K562 (cell line): ENCODE measurements around the gene CEMP1. TPM values are rescaled to one million over a fixed set of nuclear protein-coding genes. Genes with fewer than 3 reads are reported as not detected.

Experiments
- BMI1 ChIP-seq: fragments of 150-350 bp; IDR thresholded peaks from 2 replicates; pipeline ENCODE4 v1.6.1; 2014; ENCODE audit warnings: low read length
- CEBPB ChIP-seq: fragments of 450-650 bp; IDR thresholded peaks from 2 replicates; pipeline ENCODE4 v1.6.1; 2016; ENCODE audit warnings: missing genetic modification characterization, missing compliant biosample characterization
- CREB3L1 ChIP-seq: fragments of 450-650 bp; IDR thresholded peaks from 2 replicates; pipeline ENCODE4 v1.6.1; 2014; ENCODE audit warnings: low read depth, mild to moderate bottlenecking, moderate library complexity, borderline replicate concordance
- ESRRB ChIP-seq: fragments of 250-450 bp; sonication (Bioruptor Pico); IDR thresholded peaks from 2 replicates; pipeline ENCODE4 v1.5.0; 2020; ENCODE audit warnings: mild to moderate bottlenecking, moderate library complexity, borderline replicate concordance
- GATAD2A ChIP-seq: fragments of 450-650 bp; IDR thresholded peaks from 2 replicates; pipeline ENCODE4 v1.6.1; 2017
- ID3 ChIP-seq, 2 experiments: fragments of 250-450 bp in 1 of 2; fragments of 450-650 bp in 1 of 2; sonication (Bioruptor Pico) in 1 of 2; IDR thresholded peaks; 2 replicates each; pipeline versions ENCODE4 v1.6.1 to v1.8.0; 2016 to 2021; ENCODE audit warnings: mild to moderate bottlenecking in 2 of 2, moderate library complexity in 2 of 2, missing compliant biosample characterization in 1 of 2, missing genetic modification characterization in 1 of 2
- MEIS2 ChIP-seq: fragments of 450-650 bp; IDR thresholded peaks from 2 replicates; pipeline ENCODE4 v1.6.1; 2014; ENCODE audit warnings: mild to moderate bottlenecking; ENCODE audit not compliant: partially characterized antibody
- PURB ChIP-seq: sonication (generic); formaldehyde crosslinking; IDR thresholded peaks from 2 replicates; pipeline ENCODE4 v1.9.0; 2021; ENCODE audit warnings: low read depth, mild to moderate bottlenecking, missing genetic modification reagents
- SIRT6 ChIP-seq: IDR thresholded peaks from one replicate; pipeline ENCODE4 v1.6.1; 2012; ENCODE audit warnings: low read depth, mild to moderate bottlenecking, control low read depth, inconsistent platforms, low read length, moderate library complexity
- TCF15 ChIP-seq: fragments of 250-450 bp; sonication (Bioruptor Pico); IDR thresholded peaks from 2 replicates; pipeline ENCODE4 v1.8.0; 2022; ENCODE audit warnings: moderate library complexity, mild to moderate bottlenecking, inconsistent platforms
- TOE1 ChIP-seq, 2 experiments: fragments of 450-650 bp in 1 of 2; sonication (generic) in 1 of 2; formaldehyde crosslinking in 1 of 2; IDR thresholded peaks; 2 replicates each; pipeline versions ENCODE4 v1.7.1 to v1.8.0; 2016 to 2022; ENCODE audit warnings: borderline replicate concordance in 2 of 2, mild to moderate bottlenecking in 2 of 2, antibody characterized with exemption in 1 of 2, inconsistent platforms in 1 of 2, low read depth in 1 of 2, missing genetic modification reagents in 1 of 2, moderate library complexity in 1 of 2
- ZEB2 ChIP-seq: fragments of 450-650 bp; IDR thresholded peaks from 2 replicates; pipeline ENCODE4 v1.6.1; 2016
- ZNF133 ChIP-seq: fragments of 250-450 bp; sonication (Bioruptor Pico); IDR thresholded peaks from 2 replicates; pipeline ENCODE4 v1.4.0; 2020; ENCODE audit warnings: mild to moderate bottlenecking
- polyA plus RNA-seq, 8 experiments: library from polyadenylated mRNA; depleted of rRNA in 4 of 8; stranded (reverse) in 5 of 8; unstranded in 3 of 8; fragments of >200 nt; fragmentation: Nextera tagmentation in 2 of 8; fragmentation: Illumina TruSeq in 1 of 8; extraction: Ambion mirVana in 2 of 8; extraction: Trizol in 1 of 8; gene quantifications; 2 replicates each; pipeline versions ENCODE4 v1.2.1 to v1.2.3, GENCODE V29; 2011 to 2014; ENCODE audit warnings: inconsistent platforms in 1 of 8, missing spikeins in 1 of 8
- total RNA-seq, 7 experiments: library from RNA; depleted of rRNA in 6 of 7; stranded (reverse); fragments of >200 nt in 6 of 7; fragmentation: Illumina TruSeq in 2 of 7; extraction: Trizol in 2 of 7; gene quantifications; 2 replicates each; pipeline versions ENCODE4 v1.2.1 to v1.2.3, GENCODE V29; 2011 to 2021; ENCODE audit warnings: low replicate concordance in 1 of 7
- TF ChIP-seq, protein P1 (sequence below): sonication (generic); formaldehyde crosslinking; IDR thresholded peaks from 2 replicates; pipeline ENCODE4 v1.8.0; 2022; ENCODE audit warnings: mild to moderate bottlenecking, missing genetic modification reagents
- TF ChIP-seq, protein P2 (sequence below): sonication (generic); formaldehyde crosslinking; IDR thresholded peaks from 2 replicates; pipeline ENCODE4 v1.9.0; 2022; ENCODE audit warnings: mild to moderate bottlenecking, missing genetic modification reagents
- TF ChIP-seq, protein P3 (sequence below): IDR thresholded peaks from 3 replicates; pipeline ENCODE4 v1.6.1; 2011; ENCODE audit warnings: borderline replicate concordance, mild to moderate bottlenecking, moderate library complexity; ENCODE audit not compliant: insufficient read length; ENCODE audit errors: extremely low read depth
- TF ChIP-seq, protein P4 (sequence below): IDR thresholded peaks from 3 replicates; pipeline ENCODE4 v1.6.1; 2011; ENCODE audit warnings: borderline replicate concordance, mild to moderate bottlenecking; ENCODE audit not compliant: insufficient read length, insufficient read depth

CEMP1 gene
- total and polyA plus RNA-seq, 9 of the 15 experiments (the other 6 are each of a cell fraction or from before 2014, with no cell fraction given): 0.05 to 0.45 TPM; not detected in 7

DNA sequence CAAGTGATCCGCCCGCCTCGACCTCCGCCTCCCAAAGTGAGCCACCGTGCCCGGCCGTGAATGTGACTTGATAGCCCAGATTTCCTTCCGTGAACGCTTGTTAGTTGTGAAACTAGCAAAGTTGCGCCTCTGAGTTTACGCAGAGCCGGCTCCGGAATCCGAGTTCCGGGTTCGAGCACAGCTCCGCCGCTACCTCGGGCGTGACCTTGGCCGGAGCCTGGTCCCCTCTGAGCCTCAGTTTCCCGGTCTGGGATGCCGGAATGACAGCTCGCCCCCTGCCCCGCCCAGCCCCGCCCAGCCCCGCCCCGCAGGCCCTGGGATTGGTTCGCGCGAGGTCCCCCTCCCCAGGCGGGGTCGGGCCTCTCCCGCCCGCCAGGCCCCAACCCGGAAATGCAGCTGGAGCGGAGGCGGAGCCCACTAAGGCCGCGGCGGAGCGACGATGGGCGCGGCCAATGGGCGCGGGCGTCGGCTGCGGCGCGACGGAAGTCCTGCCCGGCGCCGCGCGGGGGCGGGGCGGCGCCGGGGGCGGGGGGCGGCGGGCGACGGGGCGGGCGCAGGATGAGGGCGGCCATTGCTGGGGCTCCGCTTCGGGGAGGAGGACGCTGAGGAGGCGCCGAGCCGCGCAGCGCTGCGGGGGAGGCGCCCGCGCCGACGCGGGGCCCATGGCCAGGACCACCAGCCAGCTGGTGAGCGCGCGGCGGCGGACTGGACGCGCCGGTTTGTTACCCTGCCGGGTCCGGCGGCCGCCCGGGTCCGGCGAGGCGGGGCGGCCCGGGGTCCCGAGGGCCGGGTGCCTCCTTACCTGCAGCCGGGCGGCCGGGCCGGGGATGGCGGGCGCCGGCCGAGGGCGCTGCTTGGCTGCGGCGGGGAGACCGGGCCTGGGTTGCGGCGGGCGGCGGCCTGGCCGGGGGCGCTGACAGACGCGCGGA, 6.5 kb upstream of the CEMP1 start, which contains the start of gene PDPK1 (continued):
- TF ChIP-seq BMI1 (no peak), MEIS2 (peak; percentile 7), ID3 (CRISPR knock-in tag; IDR thresholded peaks at IDR 0.05) (no peak), ID3 (tag; IDR thresholded peaks at IDR 0.05) (no peak), GATAD2A (no peak), ZNF133 (CRISPR knock-in tag) (no peak), ZEB2 (no peak), SIRT6 (no peak), CEBPB (0 out of 2 replicates have a peak, but pooled peaks have one; percentile 17), TCF15 (no peak), CREB3L1 (no peak), PURB (CRISPR knock-in tag) (no peak), TOE1 (IDR thresholded peaks at IDR 0.05; ENCODE audit: borderline replicate concordance) (no peak), TOE1 (CRISPR knock-in tag; IDR thresholded peaks at IDR 0.05; ENCODE audit: borderline replicate concordance, low read depth) (no peak), ESRRB (CRISPR knock-in tag) (no peak)
- TF ChIP-seq, protein P1, sequence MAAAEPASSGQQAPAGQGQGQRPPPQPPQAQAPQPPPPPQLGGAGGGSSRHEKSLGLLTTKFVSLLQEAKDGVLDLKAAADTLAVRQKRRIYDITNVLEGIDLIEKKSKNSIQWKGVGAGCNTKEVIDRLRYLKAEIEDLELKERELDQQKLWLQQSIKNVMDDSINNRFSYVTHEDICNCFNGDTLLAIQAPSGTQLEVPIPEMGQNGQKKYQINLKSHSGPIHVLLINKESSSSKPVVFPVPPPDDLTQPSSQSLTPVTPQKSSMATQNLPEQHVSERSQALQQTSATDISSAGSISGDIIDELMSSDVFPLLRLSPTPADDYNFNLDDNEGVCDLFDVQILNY (CRISPR knock-in tag): no peak
- TF ChIP-seq, protein P2, sequence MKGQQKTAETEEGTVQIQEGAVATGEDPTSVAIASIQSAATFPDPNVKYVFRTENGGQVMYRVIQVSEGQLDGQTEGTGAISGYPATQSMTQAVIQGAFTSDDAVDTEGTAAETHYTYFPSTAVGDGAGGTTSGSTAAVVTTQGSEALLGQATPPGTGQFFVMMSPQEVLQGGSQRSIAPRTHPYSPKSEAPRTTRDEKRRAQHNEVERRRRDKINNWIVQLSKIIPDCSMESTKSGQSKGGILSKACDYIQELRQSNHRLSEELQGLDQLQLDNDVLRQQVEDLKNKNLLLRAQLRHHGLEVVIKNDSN (CRISPR knock-in tag): no peak
- TF ChIP-seq, protein P3, sequence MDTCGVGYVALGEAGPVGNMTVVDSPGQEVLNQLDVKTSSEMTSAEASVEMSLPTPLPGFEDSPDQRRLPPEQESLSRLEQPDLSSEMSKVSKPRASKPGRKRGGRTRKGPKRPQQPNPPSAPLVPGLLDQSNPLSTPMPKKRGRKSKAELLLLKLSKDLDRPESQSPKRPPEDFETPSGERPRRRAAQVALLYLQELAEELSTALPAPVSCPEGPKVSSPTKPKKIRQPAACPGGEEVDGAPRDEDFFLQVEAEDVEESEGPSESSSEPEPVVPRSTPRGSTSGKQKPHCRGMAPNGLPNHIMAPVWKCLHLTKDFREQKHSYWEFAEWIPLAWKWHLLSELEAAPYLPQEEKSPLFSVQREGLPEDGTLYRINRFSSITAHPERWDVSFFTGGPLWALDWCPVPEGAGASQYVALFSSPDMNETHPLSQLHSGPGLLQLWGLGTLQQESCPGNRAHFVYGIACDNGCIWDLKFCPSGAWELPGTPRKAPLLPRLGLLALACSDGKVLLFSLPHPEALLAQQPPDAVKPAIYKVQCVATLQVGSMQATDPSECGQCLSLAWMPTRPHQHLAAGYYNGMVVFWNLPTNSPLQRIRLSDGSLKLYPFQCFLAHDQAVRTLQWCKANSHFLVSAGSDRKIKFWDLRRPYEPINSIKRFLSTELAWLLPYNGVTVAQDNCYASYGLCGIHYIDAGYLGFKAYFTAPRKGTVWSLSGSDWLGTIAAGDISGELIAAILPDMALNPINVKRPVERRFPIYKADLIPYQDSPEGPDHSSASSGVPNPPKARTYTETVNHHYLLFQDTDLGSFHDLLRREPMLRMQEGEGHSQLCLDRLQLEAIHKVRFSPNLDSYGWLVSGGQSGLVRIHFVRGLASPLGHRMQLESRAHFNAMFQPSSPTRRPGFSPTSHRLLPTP: peak; percentile 28
- TF ChIP-seq, protein P4, sequence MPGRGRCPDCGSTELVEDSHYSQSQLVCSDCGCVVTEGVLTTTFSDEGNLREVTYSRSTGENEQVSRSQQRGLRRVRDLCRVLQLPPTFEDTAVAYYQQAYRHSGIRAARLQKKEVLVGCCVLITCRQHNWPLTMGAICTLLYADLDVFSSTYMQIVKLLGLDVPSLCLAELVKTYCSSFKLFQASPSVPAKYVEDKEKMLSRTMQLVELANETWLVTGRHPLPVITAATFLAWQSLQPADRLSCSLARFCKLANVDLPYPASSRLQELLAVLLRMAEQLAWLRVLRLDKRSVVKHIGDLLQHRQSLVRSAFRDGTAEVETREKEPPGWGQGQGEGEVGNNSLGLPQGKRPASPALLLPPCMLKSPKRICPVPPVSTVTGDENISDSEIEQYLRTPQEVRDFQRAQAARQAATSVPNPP: no peak
